Activated gamma-delta T cell treated with anti-CD3 and anti-CD28 coated beads, Interleukin-2, amount 50 U/mL, for 16 hours (primary cell): ENCODE results near the gene TUBGCP5.

Experiments
- DNase-seq: peaks from one replicate; pipeline ENCODE4 v3.0.0-alpha.2; 2020; ENCODE audit warnings: low read depth

TUBGCP5 gene

DNA sequence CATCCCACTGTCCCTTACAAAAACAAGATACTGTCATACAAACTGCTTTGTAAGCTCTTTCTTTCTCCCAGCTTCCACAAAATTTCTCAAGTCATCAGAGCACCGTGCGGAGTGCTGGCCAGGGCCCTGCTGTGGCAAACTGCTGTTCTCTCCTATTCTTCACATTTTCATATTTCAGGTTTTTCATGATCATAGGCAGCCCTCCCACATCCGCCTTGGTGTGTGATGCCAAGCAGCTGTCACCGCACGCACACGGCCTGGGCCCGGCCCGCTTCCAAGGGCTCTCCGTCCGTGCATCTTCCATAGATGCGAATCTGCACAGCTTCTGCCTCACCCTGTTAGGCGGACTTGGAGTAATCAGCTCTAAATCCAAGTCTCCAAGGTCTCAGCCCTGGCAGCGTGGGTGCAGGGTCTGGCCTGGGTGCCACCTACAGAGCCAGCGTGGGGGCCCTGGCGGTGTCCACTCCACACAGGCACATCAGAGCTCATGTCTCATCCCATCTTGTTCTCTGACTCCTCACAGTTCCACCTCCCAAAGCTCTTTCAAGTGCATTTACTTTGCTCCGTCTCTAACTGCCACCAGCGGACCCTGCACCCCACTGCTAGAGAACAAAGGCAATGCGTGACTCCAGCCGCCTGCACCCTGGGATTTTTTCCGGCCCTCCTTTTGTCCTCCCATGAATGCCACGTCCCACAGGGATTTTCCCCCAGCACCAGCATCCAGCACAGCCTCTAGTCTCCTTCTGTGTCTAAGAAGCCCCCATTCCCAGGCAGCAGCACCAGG is 86.4 kb downstream of the TUBGCP5 start:
- DNase-seq, result no peak

DNA sequence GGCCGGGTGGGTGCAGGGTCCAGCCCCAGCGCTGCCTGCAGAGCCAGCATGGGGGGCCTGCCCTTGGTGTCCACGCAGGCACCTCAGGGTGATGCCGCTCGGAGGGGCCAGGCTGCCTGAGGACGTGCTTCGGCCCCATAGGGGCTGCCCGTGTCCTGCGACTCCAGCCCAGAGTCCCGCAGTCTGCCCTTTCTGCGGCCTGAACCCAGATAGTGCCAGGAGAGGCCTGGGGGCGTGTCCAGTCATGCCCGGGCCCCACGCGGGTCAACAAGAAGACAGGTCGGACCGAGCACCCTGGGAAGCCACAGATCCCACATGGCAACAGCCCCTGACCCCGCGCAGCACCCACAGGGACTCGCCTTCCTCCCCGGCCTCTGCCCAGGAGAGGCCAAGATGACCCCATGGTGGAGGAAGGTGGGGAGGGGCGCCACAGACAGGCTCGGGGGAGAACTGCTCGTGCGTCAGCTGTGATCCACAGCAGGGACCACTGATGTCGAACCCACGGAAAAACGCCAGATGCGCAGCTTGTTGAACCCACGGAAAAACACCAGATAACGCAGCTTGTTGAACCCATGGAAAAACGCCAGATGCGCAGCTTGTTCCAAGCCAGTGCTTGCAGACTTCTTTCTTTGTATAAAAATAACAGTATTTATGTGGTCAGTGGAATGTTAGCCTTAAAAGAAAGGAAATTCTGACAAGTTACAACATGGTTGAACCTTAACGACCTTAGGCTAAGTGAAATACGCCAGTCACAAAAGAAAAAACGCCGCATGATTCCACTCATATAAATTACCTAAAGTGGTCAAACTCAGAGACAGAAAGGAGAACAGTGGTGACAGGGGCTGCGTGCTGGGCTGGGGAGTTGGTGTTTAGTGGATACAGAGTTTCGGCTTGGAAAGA is 87.7 kb downstream of the TUBGCP5 start:
- no peak for DNase-seq

GRCh38 chr15:22951031-22951380 is 88.4 kb downstream of the TUBGCP5 start:
- no peak for DNase-seq

GRCh38 chr15:22950256-22950990 is 88.9 kb downstream of the TUBGCP5 start:
- DNase-seq, result no peak
